HG03064 (cell line): ENCODE measurements around the gene KATNB1.

Experiments
- ATAC-seq: cut with Tn5 transposase; IDR thresholded peaks from one replicate; pipeline ENCODE4 v1.9.1; 2021; ENCODE audit warnings: low read depth; ENCODE audit not compliant: unreplicated experiment

KATNB1 gene

DNA sequence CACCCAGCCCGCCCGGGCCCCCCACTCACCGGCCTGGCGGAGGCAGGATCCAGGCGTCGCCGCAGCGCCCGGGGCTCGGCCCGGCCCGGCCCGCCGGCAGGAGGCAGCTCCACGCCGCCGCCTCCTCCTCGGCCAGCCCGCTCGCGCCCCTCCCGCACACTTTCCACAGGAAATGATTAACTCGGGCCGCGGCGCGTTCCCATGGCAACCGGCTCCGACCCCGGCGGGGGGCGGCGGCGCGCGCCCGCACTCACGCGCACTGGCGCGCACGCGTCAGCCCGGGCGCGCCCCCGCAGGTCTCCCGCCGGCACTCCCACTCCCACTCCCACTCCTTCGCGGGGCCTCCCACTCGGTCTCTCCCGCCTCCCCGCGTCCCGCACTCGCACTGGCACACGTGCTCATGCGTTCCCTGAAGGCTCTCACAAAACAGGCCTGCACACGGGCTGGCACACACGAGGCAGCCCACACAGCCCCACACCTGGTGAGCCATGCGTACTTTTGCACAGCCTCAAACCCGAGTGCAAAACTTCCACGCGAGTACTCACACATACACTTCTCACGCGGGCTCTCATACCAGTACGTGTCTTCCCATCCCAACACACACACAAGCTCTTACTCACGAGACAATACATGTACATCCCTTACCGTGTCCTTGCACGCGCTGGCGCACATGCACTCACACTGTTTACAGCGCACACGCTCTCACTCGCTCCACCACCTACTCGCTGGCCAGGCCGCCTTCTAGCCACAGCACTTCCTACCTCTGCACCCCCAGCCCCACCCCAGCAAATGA is 67.0 kb downstream of the KATNB1 start, which contains the start of gene KIFC3:
KIFC3 (minus strand) TSS at position 151 of the 793 bp plus-strand sequence. CDS start 4,248 bp downstream, outside the sequence.
- no peak for ATAC-seq

DNA sequence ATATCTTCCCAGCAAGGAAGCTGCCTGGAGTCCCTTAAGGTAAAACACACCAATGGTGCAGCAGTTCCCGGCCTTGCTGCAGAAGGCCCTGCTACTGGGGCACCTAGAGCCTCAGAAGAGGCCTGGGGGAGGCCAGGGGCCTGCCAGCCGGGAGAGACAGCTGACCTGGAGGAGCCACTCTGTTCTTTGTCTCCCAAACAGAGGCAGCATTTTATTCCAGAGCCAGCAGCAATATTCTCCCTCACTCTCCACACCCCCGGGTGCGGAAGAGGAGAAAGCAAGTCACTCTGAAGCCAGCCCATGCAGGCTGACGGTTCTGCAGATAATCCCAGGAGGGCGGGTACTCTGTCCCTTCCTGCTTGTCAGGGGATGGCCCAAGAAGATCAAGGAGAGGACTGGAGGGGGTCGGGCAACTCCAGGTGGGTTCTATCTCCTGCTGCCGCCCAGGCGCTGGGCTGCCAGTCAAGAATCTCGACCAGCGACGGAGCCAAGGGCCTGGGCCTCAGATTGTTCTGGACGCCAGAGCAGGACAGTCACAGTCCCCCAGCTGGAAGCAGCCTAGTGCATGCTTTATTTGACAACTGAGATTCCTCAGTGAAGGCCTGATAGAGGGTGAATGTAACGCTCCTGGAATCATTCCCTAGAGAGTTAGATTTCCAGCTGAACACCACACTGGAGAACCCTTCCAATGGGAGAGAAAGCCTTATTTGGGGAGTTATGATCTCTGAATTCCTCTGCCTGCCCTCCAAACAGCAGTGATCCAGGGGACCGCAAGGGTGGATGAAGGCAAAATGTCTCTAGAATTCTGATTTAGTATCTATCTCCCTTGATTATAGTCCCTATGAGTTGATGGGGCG is 67.8 kb downstream of the KATNB1 start:
- ATAC-seq: no peak

DNA sequence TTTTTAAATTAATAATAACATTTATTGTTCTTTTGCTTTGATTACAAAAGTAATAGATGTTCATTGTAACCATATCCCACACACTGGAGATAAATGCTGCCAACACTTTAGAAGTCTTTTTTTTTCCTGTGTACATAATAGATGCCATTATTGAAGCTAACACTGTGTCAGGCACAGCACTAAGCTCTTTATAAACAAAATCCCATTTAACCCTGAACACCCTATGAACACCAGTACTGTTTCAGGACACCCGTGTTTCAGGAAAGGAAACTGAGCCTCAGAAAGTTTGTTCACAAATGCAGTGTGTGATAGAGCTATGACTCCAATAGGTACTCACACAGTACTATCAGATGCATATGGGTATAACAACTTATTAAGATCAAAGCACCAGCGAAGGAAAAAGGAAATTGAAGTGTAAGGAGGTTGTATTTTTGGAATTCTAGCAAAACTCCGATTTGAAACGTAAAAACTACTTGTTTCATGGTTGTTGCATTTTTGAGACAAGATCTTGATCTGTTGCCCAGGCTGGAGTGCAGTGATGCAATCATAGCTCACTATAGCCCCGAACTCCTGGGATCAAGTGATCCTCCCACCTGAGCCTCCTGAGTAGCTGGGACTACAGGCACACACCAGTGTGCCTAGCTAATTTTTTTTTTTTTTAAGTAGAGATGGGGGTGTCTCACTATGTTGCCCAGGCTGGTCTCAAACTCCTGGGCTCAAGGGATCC is 68.7 kb downstream of the KATNB1 start:
- ATAC-seq: no peak

DNA sequence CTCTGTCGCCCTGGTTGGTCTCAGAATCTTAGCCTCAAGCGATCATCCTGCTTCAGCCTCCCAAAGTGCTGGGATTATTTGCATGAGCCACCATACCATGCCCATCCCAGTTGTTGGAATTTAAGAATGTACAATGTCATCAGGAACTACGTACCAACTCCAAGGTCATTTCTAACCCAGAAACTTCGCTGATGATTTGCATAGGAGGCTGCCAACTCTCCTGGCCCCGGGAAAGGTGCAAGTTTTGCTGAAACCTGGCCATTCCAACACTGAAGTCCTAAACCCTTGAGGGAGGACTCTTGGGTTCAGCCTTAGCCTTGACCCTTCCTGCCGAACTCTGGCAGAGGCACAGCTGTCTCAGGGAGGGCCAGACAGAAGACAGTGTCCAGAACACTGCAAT is 69.6 kb downstream of the KATNB1 start:
- ATAC-seq: no peak
